SK-N-SH (cell line): ENCODE results near the gene LDB1. TPM values are rescaled to one million over a fixed set of nuclear protein-coding genes. Genes with fewer than 3 reads are reported as not detected.
A peak's percentile ranks its signal among the peaks of the same experiment; 100 is the strongest.

Experiments
- CTCF ChIA-PET: fragments of 300-600, 350-600 bp; formaldehyde crosslinking; extraction: SDS; loops from one replicate; lab custom pipeline; 2021; lab: Yijun Ruan, JAX
- POLR2A ChIA-PET: fragments of 350-600 bp; sonication (Branson Sonifier 250); formaldehyde crosslinking; extraction: SDS; loops from one replicate; lab custom pipeline; 2020; ENCODE audit warnings: antibody characterized with exemption, inconsistent platforms; lab: Yijun Ruan, JAX
- DNase-seq: peaks from one replicate; pipeline ENCODE4 v3.0.0; 2012
- H2AFZ ChIP-seq: fragments of 200-600 bp; sonication (generic); 2 replicates; pipeline ENCODE4 v1.8.1; 2016; ENCODE audit warnings: antibody characterized with exemption, mild to moderate bottlenecking, low read depth
- H3F3A ChIP-seq: fragments of 200-600 bp; sonication (generic); replicated peaks from 2 replicates; pipeline ENCODE3; 2016; ENCODE audit warnings: antibody characterized with exemption, mild to moderate bottlenecking; ENCODE audit not compliant: insufficient read depth
- H3K27ac ChIP-seq, 2 experiments: fragments of 200-500 bp in 1 of 2; fragments of 200-600 bp in 1 of 2; sonication (Bioruptor generic) in 1 of 2; sonication (generic), shearing (Covaris generic) in 1 of 2; 2 replicates each; pipeline versions ENCODE4 v1.5.1 to v1.6.1; 2014 to 2016; ENCODE audit warnings: low read depth in 2 of 2, inconsistent platforms in 1 of 2, low read length in 1 of 2, mild to moderate bottlenecking in 1 of 2, mixed read lengths in 1 of 2
- H3K27me3 ChIP-seq: fragments of 200-600 bp; sonication (generic), shearing (Covaris generic); 2 replicates; pipeline ENCODE4 v1.6.1; 2016; ENCODE audit warnings: mixed run types; ENCODE audit not compliant: insufficient read depth
- H3K36me3 ChIP-seq, 2 experiments: fragments of 200-500 bp in 1 of 2; fragments of 200-600 bp in 1 of 2; sonication (Bioruptor generic) in 1 of 2; sonication (generic) in 1 of 2; replicated peaks in 1 of 2; 2 replicates each; pipeline versions ENCODE3 to v1.5.1; 2014 to 2016; ENCODE audit warnings: low read length in 1 of 2, mild to moderate bottlenecking in 1 of 2; ENCODE audit not compliant: insufficient read depth in 2 of 2, control insufficient read depth in 1 of 2
- H3K4me1 ChIP-seq, 2 experiments: fragments of 200-500 bp in 1 of 2; fragments of 200-600 bp in 1 of 2; sonication (Bioruptor generic) in 1 of 2; sonication (generic), shearing (Covaris generic) in 1 of 2; 2 replicates each; pipeline versions ENCODE4 v1.5.1 to v1.6.1; 2014 to 2016; ENCODE audit warnings: low read depth in 1 of 2, low read length in 1 of 2, mixed run types in 1 of 2; ENCODE audit not compliant: insufficient read depth in 2 of 2, control insufficient read depth in 1 of 2
- H3K4me2 ChIP-seq: fragments of 200-600 bp; sonication (generic), shearing (Covaris generic); 2 replicates; pipeline ENCODE4 v1.6.1; 2017; ENCODE audit warnings: mixed run types
- H3K4me3 ChIP-seq, 2 experiments: fragments of 200-500 bp in 1 of 2; fragments of 200-600 bp in 1 of 2; sonication (Bioruptor generic) in 1 of 2; sonication (generic), shearing (Covaris generic) in 1 of 2; 2 replicates each; pipeline versions ENCODE4 v1.5.1 to v1.8.1; 2014 to 2016; ENCODE audit warnings: low read depth in 2 of 2, inconsistent platforms in 1 of 2, low read length in 1 of 2, mild to moderate bottlenecking in 1 of 2, mixed read lengths in 1 of 2, moderate library complexity in 1 of 2
- H3K79me2 ChIP-seq: fragments of 200-600 bp; sonication (generic); 2 replicates; pipeline ENCODE4 v1.8.1; 2017; ENCODE audit warnings: mild to moderate bottlenecking; ENCODE audit not compliant: insufficient read depth
- H3K9ac ChIP-seq: fragments of 200-600 bp; sonication (generic); 2 replicates; pipeline ENCODE4 v1.6.1; 2017; ENCODE audit warnings: mixed run types
- H3K9me2 ChIP-seq: fragments of 200-600 bp; sonication (generic); 2 replicates; pipeline ENCODE4 v1.6.1; 2017; ENCODE audit warnings: mixed run types
- H3K9me3 ChIP-seq: fragments of 200-600 bp; sonication (generic); 2 replicates; pipeline ENCODE4 v1.6.1; 2017; ENCODE audit warnings: mixed run types, mild to moderate bottlenecking, moderate library complexity
- H4K20me1 ChIP-seq: fragments of 200-600 bp; sonication (generic); 2 replicates; pipeline ENCODE4 v1.6.1; 2017; ENCODE audit warnings: mild to moderate bottlenecking, mixed run types; ENCODE audit not compliant: insufficient read depth
- CHD2 ChIP-seq: fragments of 150-350 bp; IDR thresholded peaks from 2 replicates; pipeline ENCODE4 v1.6.1; 2018; ENCODE audit warnings: low read length; ENCODE audit not compliant: partially characterized antibody
- EZH2phosphoT487 ChIP-seq: fragments of 200-600 bp; sonication (generic); IDR thresholded peaks from 2 replicates; pipeline ENCODE4 v1.6.1; 2017; ENCODE audit warnings: low read depth, mixed run types, mild to moderate bottlenecking, antibody characterized with exemption, moderate library complexity, borderline replicate concordance
- FOXJ3 ChIP-seq: sonication (generic); formaldehyde crosslinking; IDR thresholded peaks from 2 replicates; pipeline ENCODE4 v1.5.1; 2020; ENCODE audit warnings: mild to moderate bottlenecking, missing genetic modification reagents
- FOXM1 ChIP-seq: IDR thresholded peaks from 2 replicates; pipeline ENCODE4 v1.4.0; 2012; ENCODE audit warnings: low read depth, mild to moderate bottlenecking
- GABPA ChIP-seq: IDR thresholded peaks from 2 replicates; pipeline ENCODE4 v1.4.0; 2012; ENCODE audit warnings: low read depth, mild to moderate bottlenecking
- JUND ChIP-seq: IDR thresholded peaks from 2 replicates; pipeline ENCODE4 v1.4.0; 2012
- MEF2A ChIP-seq: IDR thresholded peaks from 2 replicates; pipeline ENCODE4 v1.4.0; 2012; ENCODE audit warnings: low read depth, borderline replicate concordance
- NFIC ChIP-seq: IDR thresholded peaks from 2 replicates; pipeline ENCODE4 v1.4.0; 2012; ENCODE audit warnings: borderline replicate concordance
- RAD21 ChIP-seq: IDR thresholded peaks from 2 replicates; pipeline ENCODE4 v1.6.1; 2012; ENCODE audit warnings: mild to moderate bottlenecking, low read length
- RFX5 ChIP-seq: IDR thresholded peaks from 2 replicates; pipeline ENCODE4 v1.6.1; 2012; ENCODE audit warnings: mild to moderate bottlenecking, improper control_type of control experiment, low read length
- SMC3 ChIP-seq: IDR thresholded peaks from 2 replicates; pipeline ENCODE4 v1.6.1; 2012; ENCODE audit warnings: low read depth, low read length, improper control_type of control experiment
- WGBS: methylation state at CpG from one replicate; pipeline ENCODE4 v1.1.6; 2017; ENCODE audit warnings: low lambda C conversion rate; 5-methylcytosine and 5-hydroxymethylcytosine counted together
- polyA plus RNA-seq, 3 experiments: library from polyadenylated mRNA; depleted of rRNA; stranded (reverse); fragments of >200 nt; gene quantifications; 2 replicates each; pipeline ENCODE4 v1.2.3, GENCODE V29; 2012
- TF ChIP-seq, protein P1 (sequence below): fragments of 150-350 bp; IDR thresholded peaks from 2 replicates; pipeline ENCODE4 v1.6.1; 2016; ENCODE audit warnings: mild to moderate bottlenecking, low read depth, low read length
- TF ChIP-seq, protein P2 (sequence below): IDR thresholded peaks from 2 replicates; pipeline ENCODE4 v1.6.1; 2012; ENCODE audit warnings: mild to moderate bottlenecking, low read depth, low read length, moderate library complexity
- TF ChIP-seq, protein P3 (sequence below): IDR thresholded peaks from 2 replicates; pipeline ENCODE4 v1.4.0; 2012; ENCODE audit warnings: low read depth, borderline replicate concordance
- TF ChIP-seq, protein P4 (sequence below): IDR thresholded peaks from 2 replicates; pipeline ENCODE4; 2012
- TF ChIP-seq, protein P5 (sequence below): fragments of 150-350 bp; IDR thresholded peaks from 2 replicates; pipeline ENCODE4 v1.6.1; 2017; ENCODE audit warnings: antibody characterized with exemption, low read length, low read depth, borderline replicate concordance

The LDB1 gene
- polyA plus RNA-seq, 1 of the 3 experiments (the other 2 are of a cell fraction) = 85.9 TPM

DNA sequence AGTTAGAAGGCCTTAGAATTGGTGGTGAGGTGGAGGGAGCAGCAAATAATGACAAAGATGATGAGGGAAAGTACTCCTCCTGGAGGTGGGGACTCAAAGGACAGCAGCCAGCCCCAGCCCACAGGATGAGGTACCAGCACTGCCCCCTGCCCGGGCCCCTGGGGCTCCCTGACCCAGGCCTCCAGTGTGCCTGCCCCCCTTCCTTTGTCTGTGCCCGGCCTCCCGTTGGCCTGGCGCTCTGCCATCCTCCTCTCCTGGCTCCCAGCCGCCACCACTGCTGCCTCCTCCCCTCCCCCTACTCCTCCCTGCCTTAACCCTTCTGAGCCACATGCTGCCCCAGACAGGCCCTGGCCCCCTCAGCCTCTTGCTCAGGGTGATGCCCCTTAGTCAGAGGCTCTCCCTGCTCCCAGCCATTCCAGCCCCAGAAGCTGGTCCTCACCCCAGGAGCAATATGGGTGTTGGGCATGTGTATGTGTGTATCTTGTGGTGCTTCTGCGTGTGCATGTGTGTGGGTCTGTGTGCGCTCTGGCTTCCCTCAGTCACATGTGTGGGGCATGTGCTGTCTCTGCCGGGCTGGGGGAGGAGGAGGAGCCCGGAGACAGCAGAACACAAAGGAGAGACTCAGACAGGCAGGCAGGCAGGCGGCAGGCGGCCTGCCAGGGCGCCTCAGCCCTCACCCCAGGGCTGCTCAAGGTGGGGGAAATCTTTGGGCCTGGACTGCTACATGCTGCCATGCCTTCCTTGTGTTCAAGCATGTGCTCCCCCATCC lies 2.6 kb downstream of the LDB1 start (continued):
- TF ChIP-seq, protein P1, sequence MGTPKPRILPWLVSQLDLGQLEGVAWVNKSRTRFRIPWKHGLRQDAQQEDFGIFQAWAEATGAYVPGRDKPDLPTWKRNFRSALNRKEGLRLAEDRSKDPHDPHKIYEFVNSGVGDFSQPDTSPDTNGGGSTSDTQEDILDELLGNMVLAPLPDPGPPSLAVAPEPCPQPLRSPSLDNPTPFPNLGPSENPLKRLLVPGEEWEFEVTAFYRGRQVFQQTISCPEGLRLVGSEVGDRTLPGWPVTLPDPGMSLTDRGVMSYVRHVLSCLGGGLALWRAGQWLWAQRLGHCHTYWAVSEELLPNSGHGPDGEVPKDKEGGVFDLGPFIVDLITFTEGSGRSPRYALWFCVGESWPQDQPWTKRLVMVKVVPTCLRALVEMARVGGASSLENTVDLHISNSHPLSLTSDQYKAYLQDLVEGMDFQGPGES = no peak
- TF ChIP-seq, protein P2, sequence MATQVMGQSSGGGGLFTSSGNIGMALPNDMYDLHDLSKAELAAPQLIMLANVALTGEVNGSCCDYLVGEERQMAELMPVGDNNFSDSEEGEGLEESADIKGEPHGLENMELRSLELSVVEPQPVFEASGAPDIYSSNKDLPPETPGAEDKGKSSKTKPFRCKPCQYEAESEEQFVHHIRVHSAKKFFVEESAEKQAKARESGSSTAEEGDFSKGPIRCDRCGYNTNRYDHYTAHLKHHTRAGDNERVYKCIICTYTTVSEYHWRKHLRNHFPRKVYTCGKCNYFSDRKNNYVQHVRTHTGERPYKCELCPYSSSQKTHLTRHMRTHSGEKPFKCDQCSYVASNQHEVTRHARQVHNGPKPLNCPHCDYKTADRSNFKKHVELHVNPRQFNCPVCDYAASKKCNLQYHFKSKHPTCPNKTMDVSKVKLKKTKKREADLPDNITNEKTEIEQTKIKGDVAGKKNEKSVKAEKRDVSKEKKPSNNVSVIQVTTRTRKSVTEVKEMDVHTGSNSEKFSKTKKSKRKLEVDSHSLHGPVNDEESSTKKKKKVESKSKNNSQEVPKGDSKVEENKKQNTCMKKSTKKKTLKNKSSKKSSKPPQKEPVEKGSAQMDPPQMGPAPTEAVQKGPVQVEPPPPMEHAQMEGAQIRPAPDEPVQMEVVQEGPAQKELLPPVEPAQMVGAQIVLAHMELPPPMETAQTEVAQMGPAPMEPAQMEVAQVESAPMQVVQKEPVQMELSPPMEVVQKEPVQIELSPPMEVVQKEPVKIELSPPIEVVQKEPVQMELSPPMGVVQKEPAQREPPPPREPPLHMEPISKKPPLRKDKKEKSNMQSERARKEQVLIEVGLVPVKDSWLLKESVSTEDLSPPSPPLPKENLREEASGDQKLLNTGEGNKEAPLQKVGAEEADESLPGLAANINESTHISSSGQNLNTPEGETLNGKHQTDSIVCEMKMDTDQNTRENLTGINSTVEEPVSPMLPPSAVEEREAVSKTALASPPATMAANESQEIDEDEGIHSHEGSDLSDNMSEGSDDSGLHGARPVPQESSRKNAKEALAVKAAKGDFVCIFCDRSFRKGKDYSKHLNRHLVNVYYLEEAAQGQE = no peak
- TF ChIP-seq SMC3 (no peak; the same call in 1 of the 2 replicates), GABPA (no peak), JUND (no peak), MEF2A (no peak)
- TF ChIP-seq, protein P3, sequence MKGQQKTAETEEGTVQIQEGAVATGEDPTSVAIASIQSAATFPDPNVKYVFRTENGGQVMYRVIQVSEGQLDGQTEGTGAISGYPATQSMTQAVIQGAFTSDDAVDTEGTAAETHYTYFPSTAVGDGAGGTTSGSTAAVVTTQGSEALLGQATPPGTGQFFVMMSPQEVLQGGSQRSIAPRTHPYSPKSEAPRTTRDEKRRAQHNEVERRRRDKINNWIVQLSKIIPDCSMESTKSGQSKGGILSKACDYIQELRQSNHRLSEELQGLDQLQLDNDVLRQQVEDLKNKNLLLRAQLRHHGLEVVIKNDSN = peak; percentile 52; the same call in 1 of the 2 replicates

DNA sequence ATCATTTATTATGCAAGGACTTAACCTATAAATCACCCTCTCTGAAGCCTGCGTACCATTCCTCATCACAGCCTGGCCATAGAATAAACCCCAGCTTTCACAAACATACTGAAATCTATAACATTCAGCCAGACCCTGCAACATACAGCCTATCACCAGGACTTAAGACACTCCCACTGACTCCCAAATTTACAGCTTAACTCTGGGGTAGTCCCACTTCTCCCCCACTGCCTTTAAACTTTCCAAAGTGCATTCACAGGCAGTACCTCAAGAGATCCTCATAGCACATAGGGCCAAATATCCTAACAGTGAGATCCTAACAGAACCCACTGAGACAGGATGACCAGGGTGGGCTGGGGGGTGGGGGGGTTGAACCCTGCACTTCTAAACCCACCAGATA lies 3.5 kb downstream of the LDB1 start:
- peaks cover 48 to 61% of the 10 kb centered on the region in 2 experiments for H3K4me1 ChIP-seq
- WGBS = 92% methylated on average over 1 of the region's 1 CpG
- TF ChIP-seq RAD21 = no peak
- TF ChIP-seq, protein P2 = no peak
- no peak for TF ChIP-seq MEF2A
- TF ChIP-seq, protein P4, sequence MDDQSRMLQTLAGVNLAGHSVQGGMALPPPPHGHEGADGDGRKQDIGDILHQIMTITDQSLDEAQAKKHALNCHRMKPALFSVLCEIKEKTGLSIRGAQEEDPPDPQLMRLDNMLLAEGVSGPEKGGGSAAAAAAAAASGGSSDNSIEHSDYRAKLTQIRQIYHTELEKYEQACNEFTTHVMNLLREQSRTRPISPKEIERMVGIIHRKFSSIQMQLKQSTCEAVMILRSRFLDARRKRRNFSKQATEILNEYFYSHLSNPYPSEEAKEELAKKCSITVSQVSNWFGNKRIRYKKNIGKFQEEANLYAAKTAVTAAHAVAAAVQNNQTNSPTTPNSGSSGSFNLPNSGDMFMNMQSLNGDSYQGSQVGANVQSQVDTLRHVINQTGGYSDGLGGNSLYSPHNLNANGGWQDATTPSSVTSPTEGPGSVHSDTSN = no peak
- no peak for TF ChIP-seq NFIC
- TF ChIP-seq EZH2phosphoT487 = no peak
- no peak for TF ChIP-seq CHD2
- no peak for TF ChIP-seq FOXJ3 (CRISPR knock-in tag)
- no peak for TF ChIP-seq RFX5
- TF ChIP-seq, protein P3 = no peak
- TF ChIP-seq FOXM1 = no peak
- TF ChIP-seq, protein P5, sequence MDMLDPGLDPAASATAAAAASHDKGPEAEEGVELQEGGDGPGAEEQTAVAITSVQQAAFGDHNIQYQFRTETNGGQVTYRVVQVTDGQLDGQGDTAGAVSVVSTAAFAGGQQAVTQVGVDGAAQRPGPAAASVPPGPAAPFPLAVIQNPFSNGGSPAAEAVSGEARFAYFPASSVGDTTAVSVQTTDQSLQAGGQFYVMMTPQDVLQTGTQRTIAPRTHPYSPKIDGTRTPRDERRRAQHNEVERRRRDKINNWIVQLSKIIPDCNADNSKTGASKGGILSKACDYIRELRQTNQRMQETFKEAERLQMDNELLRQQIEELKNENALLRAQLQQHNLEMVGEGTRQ = no peak

More for the DNA sequence above, 3.5 kb downstream of the LDB1 start:
- peak overlapping the region; percentile 65; the same call in 1 of the 2 replicates for H3K9ac ChIP-seq
- H3F3A ChIP-seq = peaks cover 17% of the 10 kb centered on the region
- no peaks in the 10 kb centered on the region for H3K9me3 ChIP-seq
- POLR2A ChIA-PET = interaction anchor here (0.5 kb wide), 1 partner anchor 1984 kb away, joined by 4 read pairs; no protein-coding TSS in a partner anchor
- no peak overlapping the region for H2AFZ ChIP-seq
- H3K9me2 ChIP-seq = no peaks in the 10 kb centered on the region
- DNase-seq = no peak
- peaks cover 85% of the 10 kb centered on the region for H3K79me2 ChIP-seq
- H4K20me1 ChIP-seq = peaks cover 26% of the 10 kb centered on the region
- H3K4me3 ChIP-seq = peak overlapping the region; percentile 29 to 86
- CTCF ChIA-PET = interaction anchor here (0.6 to 2.3 kb wide), 6 partner anchors 12 to 53 kb away, joined by 3 to 10 read pairs (median 3); no protein-coding TSS in a partner anchor
- no peaks in the 10 kb centered on the region for H3K27me3 ChIP-seq
- peak overlapping the region; percentile 94 for H3K4me2 ChIP-seq
- peaks cover under 1 to 6% of the 10 kb centered on the region in 2 experiments for H3K36me3 ChIP-seq
- peak overlapping the region; percentile 86 to 99 for H3K27ac ChIP-seq
